DOHH2 (cell line): ENCODE results near the gene HNRNPR.

Experiments used
- H3F3A ChIP-seq: fragments of 200-600 bp; sonication (generic), shearing (Covaris generic); 2 replicates; pipeline ENCODE4 v1.6.0; 2016; ENCODE audit warnings: antibody characterized with exemption, mild to moderate bottlenecking; ENCODE audit not compliant: control insufficient read depth, insufficient read depth
- H3K27ac ChIP-seq: fragments of 200-600 bp; sonication (generic); 2 replicates; pipeline ENCODE4 v1.5.1; 2014; ENCODE audit warnings: low read depth, mild to moderate bottlenecking, low read length, moderate library complexity
- H3K27me3 ChIP-seq: fragments of 200-600 bp; sonication (generic); 2 replicates; pipeline ENCODE4 v1.6.1; 2014; ENCODE audit warnings: mild to moderate bottlenecking, low read length, mixed read lengths; ENCODE audit not compliant: control insufficient read depth
- H3K36me3 ChIP-seq: fragments of 200-600 bp; sonication (generic); 2 replicates; pipeline ENCODE4 v1.6.1; 2014; ENCODE audit warnings: mild to moderate bottlenecking, low read length, moderate library complexity, mixed read lengths; ENCODE audit not compliant: control insufficient read depth
- H3K4me1 ChIP-seq: fragments of 200-600 bp; sonication (generic); 2 replicates; pipeline ENCODE4 v1.6.1; 2014; ENCODE audit warnings: mild to moderate bottlenecking, low read length, mixed read lengths; ENCODE audit not compliant: control insufficient read depth
- H3K4me2 ChIP-seq: fragments of 200-600 bp; sonication (generic); 2 replicates; pipeline ENCODE4 v1.6.0; 2014; ENCODE audit warnings: mild to moderate bottlenecking, low read length, moderate library complexity
- H3K4me3 ChIP-seq: fragments of 200-600 bp; sonication (generic); 2 replicates; pipeline ENCODE4 v1.5.1; 2014; ENCODE audit warnings: mild to moderate bottlenecking, low read length, mixed read lengths
- H3K79me2 ChIP-seq: fragments of 200-600 bp; sonication (generic); 2 replicates; pipeline ENCODE4 v1.6.1; 2014; ENCODE audit warnings: mild to moderate bottlenecking, low read length, mixed read lengths; ENCODE audit not compliant: control insufficient read depth
- H3K9me2 ChIP-seq: fragments of 200-600 bp; sonication (generic); replicated peaks from 2 replicates; pipeline ENCODE4 v1.6.1; 2014; ENCODE audit warnings: mild to moderate bottlenecking, low read length, mixed read lengths; ENCODE audit not compliant: control insufficient read depth
- H3K9me3 ChIP-seq: fragments of 200-600 bp; sonication (generic); 2 replicates; pipeline ENCODE4 v1.6.1; 2014; ENCODE audit warnings: antibody characterized with exemption, low read length, mixed read lengths; ENCODE audit not compliant: control insufficient read depth, insufficient read depth
- H4K20me1 ChIP-seq: fragments of 200-600 bp; sonication (generic); 2 replicates; pipeline ENCODE4 v1.6.0; 2014; ENCODE audit warnings: low read depth, mild to moderate bottlenecking, antibody characterized with exemption, low read length, moderate library complexity; ENCODE audit not compliant: control insufficient read depth, insufficient read depth
- CTCF ChIP-seq: fragments of 200-600 bp; sonication (generic); IDR thresholded peaks from one replicate; pipeline ENCODE4 v1.5.1; 2014; ENCODE audit warnings: antibody characterized with exemption, mild to moderate bottlenecking, low read depth, low read length; ENCODE audit not compliant: poor library complexity, severe bottlenecking
- EZH2phosphoT487 ChIP-seq: fragments of 200-600 bp; sonication (generic); IDR thresholded peaks from 2 replicates; pipeline ENCODE4 v1.6.1; 2017; ENCODE audit warnings: borderline replicate concordance, mild to moderate bottlenecking, antibody characterized with exemption, low read length, moderate library complexity, mixed read lengths

The HNRNPR gene

DNA sequence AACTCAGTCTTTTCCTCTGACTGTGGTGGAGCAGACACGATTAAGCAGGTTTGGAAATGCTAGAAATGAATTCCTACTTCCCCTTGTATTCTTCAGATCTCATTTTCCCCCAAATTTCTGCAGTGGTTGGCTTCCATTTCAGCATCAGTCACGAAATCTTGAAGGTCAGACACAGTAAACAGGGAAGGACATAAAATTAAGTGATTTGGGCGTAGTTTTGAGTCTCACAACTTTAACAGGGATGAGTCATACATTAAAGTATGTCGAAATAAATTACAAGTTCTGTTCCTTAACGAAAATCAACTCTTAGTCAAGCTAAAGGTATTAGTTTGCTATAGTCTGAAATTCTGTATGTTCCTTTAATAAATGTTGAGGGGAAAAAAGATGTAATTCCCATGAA lies 61.1 kb downstream of the HNRNPR start:
- TF ChIP-seq EZH2phosphoT487 (no peak), CTCF (no peak)
- peaks cover 10% of the 10 kb centered on the region for H4K20me1 ChIP-seq
- no peak overlapping the region for H3K4me3 ChIP-seq
- H3K79me2 ChIP-seq: no peaks in the 10 kb centered on the region
- H3K27ac ChIP-seq: no peak overlapping the region
- no peaks in the 10 kb centered on the region for H3K9me3 ChIP-seq
- H3F3A ChIP-seq: peaks cover 14% of the 10 kb centered on the region
- no peaks in the 10 kb centered on the region for H3K4me1 ChIP-seq
- peaks cover 75% of the 10 kb centered on the region for H3K36me3 ChIP-seq
- no peak overlapping the region for H3K4me2 ChIP-seq
- no peaks in the 10 kb centered on the region for H3K27me3 ChIP-seq
- H3K9me2 ChIP-seq: no peaks in the 10 kb centered on the region

- no peaks in the 10 kb centered on the region for H3K9me2 ChIP-seq
- H3F3A ChIP-seq: peaks cover 14% of the 10 kb centered on the region
- peaks cover 7% of the 10 kb centered on the region for H3K27me3 ChIP-seq
- H3K79me2 ChIP-seq: no peaks in the 10 kb centered on the region
- no peaks in the 10 kb centered on the region for H3K9me3 ChIP-seq
- no peak overlapping the region for H3K27ac ChIP-seq
- no peak overlapping the region for H3K4me2 ChIP-seq
- H3K4me3 ChIP-seq: no peak overlapping the region
- H4K20me1 ChIP-seq: peaks cover 6% of the 10 kb centered on the region; the same call in 1 of the 2 replicates
- no peaks in the 10 kb centered on the region for H3K4me1 ChIP-seq
- TF ChIP-seq EZH2phosphoT487: no peak
- TF ChIP-seq CTCF: no peak
- peaks cover 40% of the 10 kb centered on the region for H3K36me3 ChIP-seq
Observed at GRCh38 chr1:23278717-23279116, 65.4 kb downstream of the HNRNPR start.

DNA sequence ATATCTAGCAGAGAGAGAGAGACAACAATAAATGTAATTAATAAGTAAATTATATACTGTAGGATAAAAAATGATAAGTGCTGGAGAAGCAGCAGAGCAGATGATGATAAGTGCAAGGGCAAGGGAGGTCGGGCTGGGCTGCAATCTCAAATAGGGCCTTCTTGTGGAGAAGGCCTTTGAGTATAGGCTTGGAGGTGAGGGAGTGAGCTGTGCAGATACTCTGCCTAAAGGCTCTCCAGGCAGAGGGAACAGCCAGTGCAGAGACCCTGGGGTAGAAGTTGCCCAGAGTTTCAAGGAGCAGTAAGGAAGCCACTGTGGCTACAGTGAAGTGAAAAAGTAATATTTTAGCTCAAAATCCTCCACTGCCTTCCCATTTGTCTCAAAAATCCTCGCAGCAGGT lies 67.6 kb downstream of the HNRNPR start:
- H3K27me3 ChIP-seq: peaks cover 9% of the 10 kb centered on the region
- 0 out of 2 replicates have a peak, but pooled peaks cover 4% of the 10 kb centered on the region for H4K20me1 ChIP-seq
- H3K79me2 ChIP-seq: no peaks in the 10 kb centered on the region
- no peaks in the 10 kb centered on the region for H3K4me1 ChIP-seq
- H3K9me3 ChIP-seq: no peaks in the 10 kb centered on the region
- H3K4me2 ChIP-seq: no peak overlapping the region
- peaks cover 12% of the 10 kb centered on the region for H3F3A ChIP-seq
- H3K9me2 ChIP-seq: no peaks in the 10 kb centered on the region
- no peak overlapping the region for H3K4me3 ChIP-seq
- no peak overlapping the region for H3K27ac ChIP-seq
- no peak for TF ChIP-seq CTCF
- TF ChIP-seq EZH2phosphoT487: no peak
- H3K36me3 ChIP-seq: peaks cover 18% of the 10 kb centered on the region
